Stimulated activated CD4-positive, alpha-beta T cell treated with anti-CD3 and anti-CD28 coated beads, Interleukin-15, amount 100 ng/mL, for 48 hours (primary cell): Measurements from ENCODE around the gene TMEM164.

Source experiments
- DNase-seq, 2 donors: peaks; one replicate each; pipeline ENCODE4 v3.0.0-alpha.2; 2020; ENCODE audit warnings: low read depth in 2 of 2

The TMEM164 gene

GRCh38 chrX:110167952-110168451 lies 165.1 kb downstream of the TMEM164 start:
- peak; percentile 20 to 53 for DNase-seq

- DNase-seq = no peak
Observed at GRCh38 chrX:110168585-110168984, 165.7 kb downstream of the TMEM164 start.

GRCh38 chrX:110170029-110170428 lies 167.1 kb downstream of the TMEM164 start:
- no peak for DNase-seq

- DNase-seq = no peak
Observed at GRCh38 chrX:110171442-110171841, 168.5 kb downstream of the TMEM164 start.

- DNase-seq = no peak
Observed at GRCh38 chrX:110172215-110172614, 169.3 kb downstream of the TMEM164 start.

- DNase-seq = no peak
Observed at GRCh38 chrX:110173192-110174175, 170.6 kb downstream of the TMEM164 start.

- DNase-seq = no peak
Observed at GRCh38 chrX:110175146-110175545, 172.2 kb downstream of the TMEM164 start.

- no peak for DNase-seq
Observed at GRCh38 chrX:110175696-110176095, 172.8 kb downstream of the TMEM164 start.

GRCh38 chrX:110178179-110178865 lies 175.4 kb downstream of the TMEM164 start:
- DNase-seq = no peak

GRCh38 chrX:110180176-110180927 lies 177.4 kb downstream of the TMEM164 start:
- no peak for DNase-seq

GRCh38 chrX:110180928-110181310 lies 178.0 kb downstream of the TMEM164 start:
- DNase-seq = no peak

GRCh38 chrX:110181459-110182137 lies 178.7 kb downstream of the TMEM164 start:
- DNase-seq = no peak

- DNase-seq = no peak
Observed at GRCh38 chrX:110182362-110182761, 179.4 kb downstream of the TMEM164 start.

- DNase-seq = no peak
Observed at GRCh38 chrX:110182865-110183264, 180.0 kb downstream of the TMEM164 start.

GRCh38 chrX:110183314-110183713 lies 180.4 kb downstream of the TMEM164 start:
- DNase-seq = no peak

GRCh38 chrX:110188701-110189558 lies 186.0 kb downstream of the TMEM164 start:
- DNase-seq = no peak

GRCh38 chrX:110192516-110192915 lies 189.6 kb downstream of the TMEM164 start:
- DNase-seq = no peak

- DNase-seq = no peak
Observed at GRCh38 chrX:110194977-110195376, 192.1 kb downstream of the TMEM164 start.

GRCh38 chrX:110201799-110202198 lies 198.9 kb downstream of the TMEM164 start:
- no peak for DNase-seq

- no peak for DNase-seq
Observed at GRCh38 chrX:110204986-110205385, 202.1 kb downstream of the TMEM164 start.
